Right ventricle myocardium superior (tissue), 1 donor: ENCODE results near the gene CCDC192. TPM values are rescaled to one million over a fixed set of nuclear protein-coding genes. Genes with fewer than 3 reads are reported as not detected.
"Not testable (repeated sequence)": the region's sequence is repeated elsewhere in the genome, so short reads cannot be mapped to it uniquely, and the experiment has no call there.

ENCODE experiments used
- ATAC-seq: fragments of 200-7000 bp; cut with Tn5 transposase; one replicate; pipeline ENCODE4 v1.9.1; 2020; ENCODE audit warnings: mild to moderate bottlenecking; ENCODE audit not compliant: poor library complexity
- DNase-seq: peaks from one replicate; pipeline ENCODE4 v3.0.0-alpha.2; 2020
- intact Hi-C: fragments of 100-400 bp; cut with DNase I; formaldehyde crosslinking; loops from one replicate; pipeline ENCODE4 v1.11.2; 2022
- total RNA-seq: library from RNA; stranded (reverse); fragmentation: NEBNext Ultra II Directional; extraction: Animal tissue kit (Norgen Biotek cat#: 25700); gene quantifications from one replicate; pipeline ENCODE4 v1.2.1, GENCODE V29; 2021
- donor health status: DM: no; HTN: yes; CAD: no; lungs with severe emphysema.

The CCDC192 gene
- total RNA-seq, 1 donor from 2014 or later, result not detected

GRCh38 chr5:127827451-127827850 lies 124.3 kb downstream of the CCDC192 start:
- intact Hi-C loops, result no loop called here
- DNase-seq (no peak), ATAC-seq (no peak)

- intact Hi-C loops, result no loop called here
- DNase-seq, result no peak
- no peak for ATAC-seq
Observed at GRCh38 chr5:127830157-127830556, 127.0 kb downstream of the CCDC192 start.

DNA sequence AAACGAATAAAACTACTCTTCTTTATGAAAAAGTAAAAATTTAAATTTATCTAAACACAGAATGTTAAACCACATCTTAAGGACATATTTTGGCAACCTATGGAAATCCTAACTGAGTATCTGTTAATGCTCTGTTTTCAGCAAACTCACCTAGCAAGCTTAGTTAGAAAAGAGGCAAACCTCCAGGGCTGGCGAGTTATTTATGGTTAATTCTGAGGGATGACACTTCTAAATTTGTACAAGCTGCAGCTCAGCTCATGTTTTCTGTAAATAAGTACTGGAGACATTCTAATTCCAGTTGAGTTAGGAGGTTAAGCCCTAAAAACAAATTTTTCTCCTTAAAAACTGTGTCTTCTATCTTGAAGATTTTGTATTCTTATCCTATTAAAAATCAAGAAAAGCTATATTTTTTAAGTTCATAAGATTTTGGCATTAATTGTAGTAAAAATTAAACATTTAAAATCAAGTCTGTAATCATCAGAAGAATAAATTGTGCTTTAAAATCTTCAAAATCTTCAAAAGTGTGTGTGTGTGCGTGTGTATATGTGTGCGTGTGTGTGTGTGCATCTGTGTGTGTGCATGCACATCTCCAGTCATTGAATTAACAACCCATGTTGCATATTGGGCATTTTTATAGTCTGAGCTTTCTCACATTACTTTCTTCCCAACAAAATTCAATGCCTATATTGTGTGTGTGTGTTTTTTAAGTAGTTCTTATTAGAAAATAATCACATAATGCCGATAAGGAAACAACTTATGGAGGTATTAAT lies 127.8 kb downstream of the CCDC192 start:
- ATAC-seq (no peak), DNase-seq (no peak)
- intact Hi-C loops, result no loop called here

DNA sequence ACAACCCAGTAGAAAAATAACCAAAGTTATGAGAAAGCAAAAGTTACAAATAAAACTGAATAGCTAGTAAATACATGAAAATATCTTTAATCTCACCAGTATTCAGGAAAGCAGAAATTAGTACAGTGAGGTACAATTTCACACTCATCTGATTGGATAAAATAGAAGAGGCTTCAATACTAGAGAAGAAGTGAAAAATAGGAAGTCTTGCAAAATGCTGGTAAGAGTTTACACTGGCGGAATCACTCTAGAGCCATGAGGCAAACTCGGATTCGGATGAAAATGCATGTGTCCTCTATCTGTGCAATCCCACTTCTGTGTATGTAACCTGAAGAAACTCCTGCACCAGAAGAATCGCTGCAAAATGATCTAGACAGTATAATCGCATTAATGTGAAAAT lies 128.9 kb downstream of the CCDC192 start:
- no peak for ATAC-seq
- intact Hi-C loops, result no loop called here
- DNase-seq, result no peak

GRCh38 chr5:127834094-127834531 lies 130.9 kb downstream of the CCDC192 start:
- DNase-seq (no peak), ATAC-seq (no peak)
- intact Hi-C loops, result no loop called here

DNA sequence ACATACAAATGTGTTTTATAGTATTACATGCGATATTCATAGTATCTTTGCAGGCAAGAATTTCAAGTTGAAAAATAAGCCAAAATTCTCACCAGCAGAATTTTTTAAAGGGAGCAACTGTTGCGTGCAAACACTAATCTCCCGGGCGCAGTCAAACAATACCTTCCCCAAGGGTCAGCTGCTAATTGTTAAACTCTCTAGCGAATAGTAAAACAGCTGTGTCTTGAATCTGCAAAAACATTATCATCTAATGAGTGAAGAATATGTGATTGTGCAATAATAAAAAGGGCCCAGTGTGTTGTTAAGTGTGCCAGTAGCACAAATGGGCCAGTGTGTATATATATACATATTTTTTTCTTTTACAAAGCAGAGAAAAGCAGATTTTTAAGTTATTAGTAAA lies 131.4 kb downstream of the CCDC192 start:
- ATAC-seq (peak; percentile 51), DNase-seq (no peak)
- intact Hi-C loops, result no loop called here

DNA sequence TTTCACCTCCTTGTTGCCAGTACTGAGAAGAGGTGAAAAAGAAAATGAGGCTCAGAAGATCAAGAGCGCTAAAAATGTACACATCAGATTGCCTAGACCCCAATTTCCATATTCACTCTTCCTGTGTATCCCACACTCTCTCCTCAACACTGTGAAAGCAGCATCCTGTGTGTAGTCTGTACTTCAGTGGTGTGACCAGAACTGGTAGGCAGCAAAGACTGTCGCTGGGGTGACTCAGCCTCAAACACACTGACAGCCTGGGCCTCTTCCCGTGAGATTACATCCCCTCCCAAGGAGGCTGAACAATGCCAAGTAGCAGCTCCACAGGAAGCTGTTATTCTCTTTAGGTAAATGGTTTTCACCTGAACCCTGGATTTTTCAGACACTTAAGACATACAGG lies 135.5 kb downstream of the CCDC192 start:
- no peak for ATAC-seq
- no peak for DNase-seq
- intact Hi-C loops, result no loop called here

DNA sequence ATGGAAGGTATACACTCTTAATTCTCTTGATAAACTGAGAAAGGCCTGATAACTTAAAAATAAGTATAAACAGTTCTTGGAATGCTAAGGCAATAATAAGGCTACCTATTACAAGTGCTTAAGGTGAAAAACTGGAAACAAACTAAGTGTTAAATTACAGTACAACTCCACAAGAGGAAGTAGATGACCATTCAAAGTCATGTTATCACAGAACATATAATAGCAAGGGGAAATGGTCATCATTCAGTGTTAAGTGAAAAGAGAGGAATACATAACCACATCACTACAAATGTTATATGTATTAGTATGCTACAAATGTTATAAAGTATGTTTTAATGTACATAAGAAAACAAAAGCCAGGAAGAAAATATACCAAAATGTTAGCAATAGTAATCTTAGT lies 135.9 kb downstream of the CCDC192 start:
- intact Hi-C loops, result no loop called here
- no peak for ATAC-seq
- no peak for DNase-seq

- intact Hi-C loops, result no loop called here
- DNase-seq (no peak), ATAC-seq (peak; percentile 55)
Observed at GRCh38 chr5:127839496-127840197, 136.5 kb downstream of the CCDC192 start.

- ATAC-seq (no peak), DNase-seq (no peak)
- intact Hi-C loops, result no loop called here
Observed at GRCh38 chr5:127840198-127840524, 137.0 kb downstream of the CCDC192 start.

- intact Hi-C loops, result no loop called here
- ATAC-seq, result no peak
Observed at GRCh38 chr5:127840809-127841208, 137.6 kb downstream of the CCDC192 start.

GRCh38 chr5:127844581-127845021 lies 141.4 kb downstream of the CCDC192 start:
- DNase-seq (peak; percentile 72), ATAC-seq (peak; percentile 96)
- intact Hi-C loops, result no loop called here

More at GRCh38 chr5:127840809-127841208, 137.6 kb downstream of the CCDC192 start:
- no peak for DNase-seq

DNA sequence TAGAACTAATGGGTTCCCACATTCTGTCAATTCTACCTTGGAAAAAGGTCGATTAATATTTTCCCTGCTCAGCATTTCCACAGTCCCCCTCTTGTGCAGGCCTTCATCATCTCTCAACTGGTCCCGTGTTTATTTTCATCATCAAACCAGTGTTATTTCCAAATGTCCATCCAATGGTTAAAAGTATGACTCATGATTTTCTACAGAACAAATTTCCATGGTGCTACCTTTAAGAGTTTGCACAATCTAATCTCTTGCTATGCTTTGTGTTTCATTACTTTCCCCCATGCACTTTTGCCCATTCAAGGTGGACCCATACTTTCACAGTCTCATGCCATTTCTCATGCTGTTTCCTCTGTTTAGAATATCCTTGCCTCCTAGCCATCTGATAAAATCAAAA lies 143.7 kb downstream of the CCDC192 start:
- intact Hi-C loops, result no loop called here
- ATAC-seq (no peak), DNase-seq (no peak)

DNA sequence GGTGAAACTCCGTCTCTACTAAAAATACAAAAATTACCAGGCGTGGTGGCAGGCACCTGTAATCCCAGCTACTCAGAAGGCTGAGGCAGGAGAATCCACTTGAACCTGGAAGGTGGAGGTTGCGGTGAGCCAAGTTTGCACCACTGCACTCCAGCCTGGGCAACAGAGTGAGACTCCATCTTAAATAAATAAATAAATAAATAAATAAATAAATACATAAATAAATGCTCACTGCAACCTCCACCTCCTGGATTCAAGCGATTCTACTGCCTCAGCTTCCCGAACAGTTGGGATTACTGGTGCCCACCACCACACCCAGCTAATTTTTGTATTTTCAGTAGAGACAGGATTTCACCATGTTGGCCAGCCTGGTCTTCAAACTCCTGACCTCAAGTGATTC lies 144.4 kb downstream of the CCDC192 start:
- DNase-seq, intact Hi-C loops, ATAC-seq: not testable (repeated sequence)

DNA sequence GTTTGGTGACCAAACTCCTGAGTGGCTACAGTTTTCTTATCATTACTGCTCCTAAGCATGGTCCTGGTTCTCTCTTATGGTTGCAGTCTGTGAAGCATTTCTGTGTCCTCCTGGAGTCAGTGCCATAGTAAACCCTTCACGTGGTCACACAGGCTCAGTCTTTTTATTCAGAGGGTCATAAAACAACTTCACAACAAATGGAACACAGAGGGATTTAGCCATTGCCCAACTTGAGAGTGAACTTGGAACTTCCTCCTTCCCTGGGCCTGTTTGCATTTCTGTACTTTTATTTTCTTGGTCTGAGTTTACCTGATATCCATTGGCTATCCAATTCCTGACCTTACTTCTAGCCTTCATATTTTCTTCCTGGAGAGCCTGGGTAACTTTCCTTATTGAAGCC lies 144.9 kb downstream of the CCDC192 start:
- ATAC-seq (no peak), DNase-seq (no peak)
- intact Hi-C loops, result no loop called here

DNA sequence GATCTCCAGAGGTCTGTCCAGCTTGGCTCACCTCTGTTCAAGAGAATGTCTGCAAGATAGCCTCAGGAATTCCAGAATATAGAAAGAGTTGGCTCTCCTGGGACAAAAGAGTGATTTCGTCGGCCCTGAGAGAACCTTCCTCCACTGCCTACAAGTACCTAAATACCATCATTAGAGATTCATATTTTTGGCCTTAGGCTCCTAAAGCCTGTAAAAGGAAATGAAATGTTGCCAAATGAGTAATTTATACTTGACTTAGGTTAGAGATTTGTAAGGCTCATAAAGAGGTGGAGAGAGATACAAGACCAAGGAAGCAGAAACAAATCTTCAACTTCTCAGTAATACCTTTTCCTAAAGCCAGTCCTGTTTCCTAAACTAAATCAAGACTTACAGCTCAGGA lies 146.2 kb downstream of the CCDC192 start:
- ATAC-seq, result no peak
- intact Hi-C loops, result no loop called here

GRCh38 chr5:127849891-127850290 lies 146.7 kb downstream of the CCDC192 start:
- peak; percentile 48 for ATAC-seq
- DNase-seq, result no peak
- intact Hi-C loops, result no loop called here

More for the DNA sequence above, 146.2 kb downstream of the CCDC192 start:
- no peak for DNase-seq

- ATAC-seq, result no peak
- no peak for DNase-seq
- intact Hi-C loops, result no loop called here
Observed at GRCh38 chr5:127851964-127852363, 148.8 kb downstream of the CCDC192 start.

DNA sequence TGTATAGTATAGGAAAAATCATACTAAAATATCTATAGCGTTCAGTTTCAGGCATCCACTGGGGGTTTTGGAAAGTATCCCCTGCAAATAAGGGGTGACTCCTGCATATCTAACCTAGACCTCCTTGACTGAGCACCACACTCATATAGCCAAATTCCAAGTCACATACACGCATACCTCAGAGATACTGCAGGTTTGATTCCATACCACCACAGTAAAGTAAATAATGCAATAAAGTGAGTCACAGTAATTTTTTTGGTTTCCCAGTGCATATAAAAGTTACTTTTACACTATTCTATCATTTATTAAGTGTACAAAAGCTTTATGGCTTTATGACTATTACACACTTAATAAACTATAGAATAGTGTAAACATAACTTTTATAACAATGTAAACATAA lies 151.3 kb downstream of the CCDC192 start:
- intact Hi-C loops, result no loop called here
- no peak for ATAC-seq
- DNase-seq, result no peak

GRCh38 chr5:127856292-127856691 lies 153.1 kb downstream of the CCDC192 start:
- ATAC-seq (no peak), DNase-seq (no peak)
- intact Hi-C loops, result no loop called here
